GM12875 (cell line): ENCODE measurements around the gene DIP2C.

Experiments
- H3K4me3 ChIP-seq: one replicate; pipeline ENCODE4 v1.5.1; 2011; ENCODE audit warnings: low read depth, low read length, control low read depth
- TF ChIP-seq, protein P1 (sequence below): IDR thresholded peaks from 2 replicates; pipeline ENCODE4 v1.5.1; 2011; ENCODE audit warnings: low read depth, mild to moderate bottlenecking, control low read depth, inconsistent platforms, low read length, moderate library complexity, borderline replicate concordance; ENCODE audit not compliant: insufficient read depth

DIP2C gene

GRCh38 chr10:603745-604144 is 85.7 kb downstream of the DIP2C start:
- TF ChIP-seq, protein P1, sequence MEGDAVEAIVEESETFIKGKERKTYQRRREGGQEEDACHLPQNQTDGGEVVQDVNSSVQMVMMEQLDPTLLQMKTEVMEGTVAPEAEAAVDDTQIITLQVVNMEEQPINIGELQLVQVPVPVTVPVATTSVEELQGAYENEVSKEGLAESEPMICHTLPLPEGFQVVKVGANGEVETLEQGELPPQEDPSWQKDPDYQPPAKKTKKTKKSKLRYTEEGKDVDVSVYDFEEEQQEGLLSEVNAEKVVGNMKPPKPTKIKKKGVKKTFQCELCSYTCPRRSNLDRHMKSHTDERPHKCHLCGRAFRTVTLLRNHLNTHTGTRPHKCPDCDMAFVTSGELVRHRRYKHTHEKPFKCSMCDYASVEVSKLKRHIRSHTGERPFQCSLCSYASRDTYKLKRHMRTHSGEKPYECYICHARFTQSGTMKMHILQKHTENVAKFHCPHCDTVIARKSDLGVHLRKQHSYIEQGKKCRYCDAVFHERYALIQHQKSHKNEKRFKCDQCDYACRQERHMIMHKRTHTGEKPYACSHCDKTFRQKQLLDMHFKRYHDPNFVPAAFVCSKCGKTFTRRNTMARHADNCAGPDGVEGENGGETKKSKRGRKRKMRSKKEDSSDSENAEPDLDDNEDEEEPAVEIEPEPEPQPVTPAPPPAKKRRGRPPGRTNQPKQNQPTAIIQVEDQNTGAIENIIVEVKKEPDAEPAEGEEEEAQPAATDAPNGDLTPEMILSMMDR, result no peak
- no peak overlapping the region for H3K4me3 ChIP-seq

- TF ChIP-seq, protein P1, result no peak
- H3K4me3 ChIP-seq, result no peak overlapping the region
Observed at GRCh38 chr10:602391-603005, 87.0 kb downstream of the DIP2C start.

GRCh38 chr10:601660-601963 is 87.9 kb downstream of the DIP2C start:
- no peak overlapping the region for H3K4me3 ChIP-seq
- TF ChIP-seq, protein P1, result no peak

- H3K4me3 ChIP-seq, result no peak overlapping the region
- TF ChIP-seq, protein P1, result no peak
Observed at GRCh38 chr10:600876-601659, 88.4 kb downstream of the DIP2C start.

DNA sequence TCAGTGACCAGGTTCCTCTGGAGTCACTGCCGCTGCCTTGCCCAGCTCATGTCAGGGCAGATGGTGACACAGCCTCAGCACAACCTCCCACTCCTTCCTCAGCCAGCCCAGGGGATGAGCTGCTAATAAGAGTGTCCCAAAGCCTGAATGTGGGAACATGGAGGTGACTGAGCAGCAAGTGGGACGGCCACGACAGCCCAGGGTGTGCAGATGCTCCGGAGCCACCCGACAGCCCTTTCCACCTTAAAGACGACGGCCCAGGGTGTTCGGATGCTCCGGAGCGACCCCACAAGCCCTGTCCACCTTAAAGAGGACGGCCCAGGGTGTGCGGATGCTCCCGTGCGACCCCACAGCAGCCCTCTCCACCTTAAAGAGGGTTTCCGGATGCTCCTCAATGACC is 89.2 kb downstream of the DIP2C start:
- H3K4me3 ChIP-seq, result no peak overlapping the region
- TF ChIP-seq, protein P1, result no peak

- TF ChIP-seq, protein P1, result no peak
Observed at GRCh38 chr10:599767-600166, 89.7 kb downstream of the DIP2C start.

More at GRCh38 chr10:599767-600166, 89.7 kb downstream of the DIP2C start:
- H3K4me3 ChIP-seq, result no peak overlapping the region
